NCI-H2227 treated with DMSO at 0.1 percent for 48 hours (cell line): Measurements from ENCODE around the gene INTS11.
A peak's percentile ranks its signal among the peaks of the same experiment; 100 is the strongest.
"Not testable (repeated sequence)": the region's sequence is repeated elsewhere in the genome, so short reads cannot be mapped to it uniquely, and the experiment has no call there.

Source experiments
- DNase-seq: peaks from one replicate; lab custom pipeline; 2025; lab: John Stamatoyannopoulos, UW

Gene INTS11

DNA sequence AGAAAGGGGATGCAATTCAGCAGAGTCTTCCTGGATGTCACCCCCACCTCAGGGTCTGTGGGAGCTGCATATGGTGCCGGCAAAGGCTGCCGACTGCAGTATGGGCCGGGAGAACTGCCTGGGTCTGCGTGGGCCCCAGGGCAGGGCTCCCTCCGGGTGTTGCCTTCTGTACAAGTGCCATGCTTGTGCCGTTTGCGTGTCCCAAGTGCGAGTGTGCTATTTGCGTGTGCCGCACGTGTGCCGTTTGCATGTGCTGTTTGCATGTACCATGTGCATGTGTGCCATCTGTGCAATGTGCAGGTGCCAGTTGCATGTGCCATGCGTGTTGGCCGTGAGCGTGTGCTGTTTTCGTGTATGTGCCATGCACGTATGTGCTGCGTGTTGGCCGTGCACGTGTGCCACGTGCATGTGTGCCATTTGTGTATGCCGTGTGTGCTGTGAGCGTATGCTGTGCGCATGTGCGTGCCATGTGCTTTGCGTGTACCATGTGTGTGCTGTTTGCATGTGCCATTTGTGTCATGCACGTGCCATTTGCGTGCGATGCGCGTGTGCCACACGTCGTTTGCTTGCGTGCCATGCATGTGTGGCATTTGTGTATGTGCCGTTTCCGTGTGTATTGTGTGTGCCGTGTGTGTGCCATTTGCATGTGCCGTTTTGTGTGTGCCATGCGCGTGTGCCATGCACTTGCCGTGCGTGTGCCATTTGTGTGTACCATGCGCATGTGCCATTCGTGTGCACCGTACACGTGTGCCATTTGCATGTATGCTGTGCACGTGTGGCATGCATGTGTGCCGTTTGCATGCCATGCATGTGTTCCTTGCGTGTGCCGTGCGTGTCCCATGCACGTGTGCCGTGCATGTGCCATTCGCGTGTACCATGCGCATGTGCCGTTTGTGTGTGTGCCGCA is 5.1 kb upstream of the INTS11 start:
- no peak for DNase-seq

DNA sequence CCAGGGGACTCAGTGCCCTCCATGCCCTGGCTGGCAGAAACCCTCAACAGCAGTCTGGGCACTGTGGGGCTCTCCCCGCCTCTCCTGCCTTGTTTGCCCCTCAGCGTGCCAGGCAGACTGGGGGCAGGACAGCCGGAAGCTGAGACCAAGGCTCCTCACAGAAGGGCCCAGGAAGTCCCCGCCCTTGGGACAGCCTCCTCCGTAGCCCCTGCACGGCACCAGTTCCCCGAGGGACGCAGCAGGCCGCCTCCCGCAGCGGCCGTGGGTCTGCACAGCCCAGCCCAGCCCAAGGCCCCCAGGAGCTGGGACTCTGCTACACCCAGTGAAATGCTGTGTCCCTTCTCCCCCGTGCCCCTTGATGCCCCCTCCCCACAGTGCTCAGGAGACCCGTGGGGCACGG is 3.8 kb upstream of the INTS11 start:
- DNase-seq, result no peak

DNA sequence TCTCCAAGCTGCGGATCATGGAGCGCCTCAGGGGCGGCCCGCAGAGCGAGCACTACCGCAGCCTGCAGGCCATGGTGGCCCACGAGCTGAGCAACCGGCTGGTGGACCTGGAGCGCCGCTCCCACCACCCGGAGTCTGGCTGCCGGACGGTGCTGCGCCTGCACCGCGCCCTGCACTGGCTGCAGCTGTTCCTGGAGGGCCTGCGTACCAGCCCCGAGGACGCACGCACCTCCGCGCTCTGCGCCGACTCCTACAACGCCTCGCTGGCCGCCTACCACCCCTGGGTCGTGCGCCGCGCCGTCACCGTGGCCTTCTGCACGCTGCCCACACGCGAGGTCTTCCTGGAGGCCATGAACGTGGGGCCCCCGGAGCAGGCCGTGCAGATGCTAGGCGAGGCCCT is 2.8 kb upstream of the INTS11 start:
- DNase-seq, result no peak

DNA sequence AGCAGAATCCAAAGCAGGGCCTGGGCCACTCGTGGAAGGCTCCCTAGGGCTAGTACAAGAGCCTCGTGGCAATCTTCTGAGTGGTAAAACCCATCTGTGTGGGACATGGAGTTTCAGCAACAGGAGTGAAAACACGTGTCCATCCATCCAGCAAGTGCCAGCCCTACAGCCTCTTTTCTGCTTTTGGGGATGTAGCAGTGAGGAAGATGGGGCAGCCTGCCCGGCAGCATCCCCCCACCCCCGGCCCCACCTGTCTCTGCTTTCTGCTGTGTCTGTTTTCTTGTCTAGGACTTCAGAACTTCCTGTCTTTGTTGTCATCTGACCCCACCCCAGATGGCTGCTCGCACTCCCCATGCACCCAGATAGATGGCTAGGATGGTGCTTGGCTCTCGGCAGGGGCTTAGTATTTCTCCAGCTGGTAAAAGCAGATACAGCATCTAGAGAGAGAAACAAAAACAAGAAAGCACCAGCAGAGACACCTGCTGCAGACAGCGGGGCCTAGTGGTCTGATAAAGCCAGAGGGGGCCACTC is 1.7 kb upstream of the INTS11 start:
- no peak for DNase-seq

DNA sequence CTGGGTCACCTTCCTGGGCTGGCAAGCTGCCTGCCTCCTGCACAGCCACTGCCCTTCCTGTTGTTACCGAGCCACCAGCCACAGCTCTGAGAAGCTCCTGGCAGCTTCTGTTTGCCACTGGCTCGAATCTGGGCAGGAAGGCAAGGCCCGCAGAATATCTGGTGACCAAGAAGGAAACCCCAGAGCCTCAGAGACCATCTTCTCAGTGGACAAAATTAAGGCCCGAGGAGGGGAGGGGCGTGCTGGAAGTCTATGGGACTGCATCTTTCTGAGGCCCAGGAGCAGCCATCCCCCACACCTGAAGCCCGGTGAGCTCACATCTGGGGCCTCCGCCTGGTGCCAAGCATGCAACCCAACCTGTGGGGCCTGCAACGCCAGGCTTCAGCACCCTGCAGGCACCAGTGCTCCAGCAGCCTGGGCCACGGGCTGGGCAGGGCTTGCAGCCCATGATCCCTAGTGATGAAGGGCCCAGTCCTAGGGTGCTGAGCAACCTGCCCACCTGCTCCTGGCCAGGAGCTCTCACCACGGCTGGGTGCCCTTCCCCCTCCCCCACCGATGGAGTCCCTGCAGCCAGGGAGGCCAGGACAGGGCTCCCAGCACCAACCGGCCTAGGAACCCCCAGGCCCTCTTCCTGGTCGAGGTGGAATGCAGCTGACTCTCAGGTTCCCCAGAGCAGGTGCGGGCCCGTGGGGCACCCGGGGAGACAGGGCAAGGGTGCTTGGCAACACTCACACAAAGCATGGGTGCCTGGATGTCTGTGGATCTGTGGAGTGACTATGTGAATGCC is 1.0 kb upstream of the INTS11 start:
- no peak for DNase-seq

DNA sequence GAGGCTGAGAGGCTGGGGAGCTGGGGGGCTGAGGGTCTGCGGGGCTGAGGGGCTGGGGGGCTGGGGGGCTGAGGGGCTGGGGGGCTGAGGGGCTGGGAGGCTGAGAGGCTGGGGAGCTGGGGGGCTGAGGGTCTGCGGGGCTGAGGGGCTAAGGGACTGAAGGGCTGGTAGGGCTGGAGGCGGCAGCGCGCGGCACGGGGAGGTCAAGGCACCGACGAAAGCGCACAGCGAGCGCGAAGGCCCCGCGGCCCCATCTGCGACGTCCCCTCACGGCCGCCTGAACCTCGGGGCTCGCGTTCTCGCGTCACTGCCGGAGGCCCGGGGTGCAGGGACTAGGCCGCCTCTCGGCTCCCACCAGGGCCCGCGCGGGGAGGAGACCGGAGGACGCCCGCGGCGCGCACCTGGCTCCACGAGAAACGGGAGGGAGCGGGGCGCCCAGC is 356 bp downstream of the INTS11 start:
- no peak for DNase-seq

DNA sequence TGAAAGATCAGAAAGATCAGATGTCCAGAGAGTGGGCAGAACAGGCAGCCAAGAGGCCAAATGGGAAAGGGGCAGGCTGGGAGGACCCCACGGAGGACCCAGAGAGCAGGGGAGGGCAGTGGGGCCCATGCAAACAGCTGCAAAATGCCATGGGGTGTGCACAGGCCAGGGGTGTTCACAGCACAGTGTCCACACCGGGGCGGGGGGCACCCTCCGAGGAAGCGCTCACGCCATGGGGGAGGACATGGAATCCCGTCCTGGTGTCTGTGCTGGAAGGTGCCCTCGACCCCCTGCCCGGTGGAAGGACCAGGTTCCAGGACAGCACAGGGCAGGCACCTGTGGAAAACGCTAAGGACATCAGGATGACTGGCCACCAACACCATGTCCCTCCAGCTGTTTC is 1.5 kb downstream of the INTS11 start:
- DNase-seq, result no peak

DNA sequence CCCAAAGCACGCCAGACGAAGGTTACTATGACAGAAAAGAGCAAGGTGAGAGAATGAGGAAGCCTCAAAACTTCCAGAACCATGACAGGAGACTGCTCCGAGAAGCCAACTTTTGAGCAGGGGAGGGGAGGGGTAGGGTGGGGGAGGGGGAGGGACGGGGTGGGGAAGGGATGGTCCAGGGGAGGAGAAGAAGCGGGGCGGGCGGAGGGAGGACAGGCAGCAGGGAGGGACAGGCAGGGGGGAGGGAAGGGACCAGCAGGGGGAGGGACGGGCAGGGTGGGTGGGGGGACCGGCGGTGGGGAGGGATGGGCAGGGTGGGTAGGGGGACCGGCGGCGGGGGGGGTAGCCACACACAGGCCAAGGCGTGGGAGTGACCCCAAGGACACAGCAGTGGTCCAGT is 2.0 kb downstream of the INTS11 start:
- no peak for DNase-seq

DNA sequence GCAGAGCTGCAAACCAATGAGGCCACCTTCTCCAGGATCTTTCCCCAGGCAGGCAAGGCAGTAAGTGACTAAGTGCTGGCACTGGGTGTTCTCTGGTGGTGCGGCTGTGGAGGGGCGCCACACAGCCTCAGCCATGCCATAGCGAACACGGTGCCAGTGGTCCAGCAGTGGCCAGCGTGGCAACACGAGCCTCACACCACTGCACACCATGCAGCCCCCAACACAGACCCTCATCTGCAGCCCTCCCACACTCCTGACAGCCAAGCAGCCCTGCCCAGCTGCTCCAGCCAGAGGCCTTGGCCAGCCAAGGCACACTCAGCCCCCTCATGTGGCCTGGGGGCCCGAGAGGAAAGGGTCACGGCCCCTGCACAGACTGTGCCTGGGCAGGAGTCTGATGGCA is 3.0 kb downstream of the INTS11 start:
- no peak for DNase-seq

DNA sequence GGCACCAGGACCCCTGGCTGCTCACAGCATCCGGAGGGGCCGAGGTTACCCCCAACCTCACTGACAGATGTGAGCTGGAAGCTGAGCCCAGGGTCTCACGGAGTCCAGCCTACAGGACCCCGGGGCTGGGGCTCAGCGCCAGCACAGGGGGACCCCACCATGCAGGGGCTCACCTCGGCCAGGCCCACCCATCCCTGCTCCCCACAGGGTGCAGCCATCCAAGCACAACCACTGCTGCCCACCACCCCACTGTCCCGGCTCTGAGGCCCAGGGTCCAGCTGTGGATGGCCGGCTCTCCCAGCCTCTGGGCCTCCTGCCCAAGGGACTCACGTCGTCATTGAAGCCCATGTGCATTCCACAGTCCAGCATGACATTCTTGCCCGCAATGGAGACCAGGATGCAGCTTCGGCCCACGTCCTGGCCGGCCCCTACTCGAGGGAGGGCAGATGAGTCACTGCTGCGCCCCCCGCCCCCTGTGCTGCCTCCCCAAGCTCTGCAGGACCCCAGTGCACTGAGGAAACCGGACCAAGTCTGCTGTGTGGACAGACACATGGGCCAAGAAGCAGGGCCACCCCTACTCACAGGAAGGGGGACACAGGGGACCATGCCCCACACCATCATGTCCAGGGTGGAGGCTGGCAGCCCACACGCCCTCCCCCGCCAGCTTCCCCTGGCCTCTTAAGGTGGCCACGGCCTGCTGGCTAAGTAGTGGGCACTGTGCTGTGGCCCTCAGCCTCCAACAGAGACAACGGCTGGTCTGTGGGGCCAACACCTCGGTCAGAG is 3.6 kb downstream of the INTS11 start:
- no peak for DNase-seq

DNA sequence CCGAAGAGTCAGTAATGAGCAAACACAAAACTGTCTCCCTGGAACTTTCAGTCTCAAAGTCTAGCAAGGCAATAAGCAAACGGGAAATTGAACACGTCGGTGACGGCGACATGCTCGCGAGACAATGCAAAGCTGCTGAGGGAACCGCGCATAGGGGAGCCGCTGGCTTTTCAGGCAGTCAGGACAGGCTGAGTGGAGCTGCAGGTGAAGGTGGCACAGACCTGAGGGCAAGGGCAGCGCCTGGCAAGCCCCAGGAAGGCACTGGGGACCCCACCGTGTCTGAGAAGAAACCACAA is 4.9 kb downstream of the INTS11 start:
- no peak for DNase-seq

DNA sequence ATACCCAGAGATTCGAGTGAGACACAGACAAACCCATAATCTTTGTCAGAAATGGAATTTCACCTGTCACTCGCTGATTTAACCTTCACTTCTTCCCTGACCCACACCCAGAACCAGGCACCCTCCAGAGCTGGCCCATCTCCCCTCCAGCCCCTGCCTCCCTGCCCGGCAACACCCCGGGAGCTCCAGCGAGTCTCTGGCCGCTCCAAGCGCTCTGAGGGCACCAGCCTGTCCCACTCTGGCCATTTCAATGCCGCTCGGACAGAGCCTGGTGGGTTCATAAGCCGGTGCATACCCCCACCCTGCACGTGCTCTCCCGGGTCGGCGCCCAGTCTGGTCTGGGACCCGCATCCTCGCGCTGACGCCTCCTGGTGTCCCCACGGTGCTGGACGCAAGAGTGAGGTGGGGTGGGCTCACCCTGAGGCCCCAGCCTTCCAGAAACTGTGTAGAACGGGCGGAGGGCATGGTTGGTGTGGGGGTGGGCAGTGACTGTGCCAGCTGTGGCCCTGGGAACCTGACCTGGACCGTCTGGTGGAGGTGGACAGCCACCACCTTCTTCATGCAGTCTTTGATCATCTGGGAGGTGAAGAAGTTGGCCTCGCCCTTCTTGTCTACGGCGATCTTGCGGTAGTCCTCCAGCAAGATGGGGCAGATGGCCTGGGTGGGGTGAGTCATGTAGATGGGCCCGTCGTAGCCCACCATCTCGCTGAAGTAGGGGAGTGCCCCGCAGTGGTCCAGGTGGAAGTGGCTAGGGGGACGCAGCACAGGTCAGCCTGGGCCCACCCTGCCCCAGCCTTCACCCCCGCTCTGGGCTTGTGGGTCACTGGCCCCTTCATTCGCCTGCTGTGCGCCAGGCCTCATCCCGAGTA is 5.4 kb downstream of the INTS11 start:
- DNase-seq, result no peak

DNA sequence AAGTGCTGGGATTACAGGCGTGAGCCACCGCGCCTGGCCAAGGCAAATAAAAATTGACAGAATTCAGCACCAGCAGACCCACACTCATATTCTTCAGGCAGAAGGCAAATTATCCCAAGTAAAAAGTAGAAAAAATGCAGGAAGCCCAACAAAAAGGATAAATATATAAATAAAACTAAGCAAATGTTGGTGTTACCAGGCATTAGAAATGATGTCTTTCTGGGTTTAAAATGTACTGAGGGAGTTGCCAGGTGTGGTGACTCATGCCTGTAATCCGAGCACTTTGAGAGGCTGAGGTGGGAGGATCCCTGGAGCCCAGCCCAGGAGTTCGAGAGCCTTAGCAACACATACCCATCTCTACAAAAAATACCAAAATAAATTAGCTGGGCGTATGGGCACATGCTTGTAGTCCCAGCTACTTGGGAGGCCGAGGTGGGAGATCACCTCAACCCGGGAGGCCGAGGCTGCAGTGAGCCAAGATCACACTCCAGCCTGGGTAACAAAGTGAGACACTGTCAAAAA is 6.3 kb downstream of the INTS11 start:
- DNase-seq, result no peak

DNA sequence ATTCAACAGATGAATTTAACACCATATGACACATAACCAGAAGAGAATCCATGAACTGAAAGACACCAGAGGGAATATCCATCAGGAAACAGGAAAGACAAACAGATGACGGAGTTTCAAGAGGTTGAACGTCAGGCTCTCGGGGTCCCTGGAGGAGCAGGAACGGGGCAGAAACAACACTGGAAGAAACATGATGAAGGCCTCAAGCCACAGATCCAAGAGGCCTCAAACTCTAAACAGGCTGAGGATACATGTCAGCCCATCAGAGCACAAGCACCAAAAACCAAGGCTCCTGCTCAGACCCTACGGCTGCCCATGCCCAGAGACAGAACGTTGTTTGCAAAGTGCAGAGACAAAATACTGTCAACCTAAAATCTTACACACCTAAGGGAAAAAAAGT is 7.0 kb downstream of the INTS11 start:
- DNase-seq, result no peak

DNA sequence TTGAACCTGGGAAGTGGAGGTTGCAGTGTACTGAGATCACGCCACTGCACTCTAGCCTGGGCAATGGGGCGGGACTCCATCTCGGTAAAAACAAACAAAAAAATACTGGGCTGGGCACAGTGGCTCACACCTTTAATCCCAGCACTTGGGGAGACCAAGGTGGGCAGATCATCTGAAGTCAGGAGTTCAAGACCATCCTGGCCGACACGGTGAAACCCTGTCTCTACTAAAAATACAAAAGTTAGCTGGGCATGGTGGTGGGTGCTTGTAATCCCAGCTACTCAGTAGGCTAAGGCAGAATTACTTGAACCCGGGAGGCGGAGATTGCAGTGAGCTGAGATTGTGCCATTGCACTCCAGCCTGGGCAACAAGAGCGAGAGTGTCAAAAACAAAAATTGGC is 8.3 kb downstream of the INTS11 start:
- DNase-seq, result not testable (repeated sequence)

DNA sequence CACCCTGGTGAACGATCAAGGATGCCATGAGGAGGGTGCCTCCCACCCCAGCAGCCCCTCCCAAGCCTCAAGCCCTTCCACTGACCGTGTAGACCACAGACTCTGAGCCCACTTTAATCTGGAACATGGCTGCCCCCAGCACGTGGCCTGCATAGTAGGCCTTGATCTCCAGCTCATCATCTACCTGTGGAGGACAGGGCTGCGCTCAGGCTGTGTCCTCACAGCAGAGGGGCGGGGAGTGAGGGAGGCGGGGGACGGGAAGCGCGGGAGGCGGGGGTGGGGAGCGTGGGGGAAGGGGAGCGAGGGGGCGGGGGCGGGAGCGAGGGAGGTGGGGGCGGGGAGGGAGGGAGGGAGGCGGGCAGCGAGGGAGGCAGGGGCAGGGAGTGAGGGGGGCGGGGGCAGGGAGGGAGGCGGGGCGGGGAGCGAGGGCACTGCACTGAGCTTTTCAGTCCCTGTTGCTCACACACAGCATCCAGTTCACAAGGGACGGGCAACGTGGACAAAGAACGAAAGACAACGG is 9.0 kb downstream of the INTS11 start:
- DNase-seq, result peak; percentile 67

DNA sequence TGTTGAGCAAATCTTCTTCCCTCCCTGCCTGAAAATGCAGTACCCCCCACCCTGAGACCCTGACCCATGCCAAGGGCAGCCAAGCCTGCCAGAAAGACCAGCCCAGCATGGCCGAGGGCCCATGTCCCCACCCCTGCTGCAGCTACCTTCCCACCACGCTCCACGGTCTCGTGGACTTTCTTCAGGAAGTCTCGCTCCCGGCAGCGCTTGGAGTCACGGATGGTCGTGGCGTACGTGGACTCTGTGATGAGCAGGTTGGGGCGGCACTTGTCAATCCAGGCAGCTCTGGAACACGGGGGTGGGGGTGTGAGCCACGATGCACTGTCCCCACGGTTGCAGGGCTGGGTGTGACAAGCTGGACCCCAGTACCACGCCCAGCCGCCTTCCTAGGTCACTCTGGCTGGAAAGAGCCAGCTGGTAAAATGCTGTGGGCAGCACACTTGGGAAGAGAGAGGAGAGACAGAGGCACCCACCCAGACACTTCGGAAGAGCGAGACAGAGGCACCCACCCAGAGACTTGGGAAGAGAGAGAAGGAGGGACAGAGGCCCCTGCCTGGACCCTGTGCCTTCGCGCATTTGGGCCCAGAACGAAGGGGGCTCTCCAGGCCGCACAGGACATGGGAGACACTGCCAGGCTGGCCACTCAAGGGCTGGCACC is 9.7 kb downstream of the INTS11 start:
- no peak for DNase-seq

DNA sequence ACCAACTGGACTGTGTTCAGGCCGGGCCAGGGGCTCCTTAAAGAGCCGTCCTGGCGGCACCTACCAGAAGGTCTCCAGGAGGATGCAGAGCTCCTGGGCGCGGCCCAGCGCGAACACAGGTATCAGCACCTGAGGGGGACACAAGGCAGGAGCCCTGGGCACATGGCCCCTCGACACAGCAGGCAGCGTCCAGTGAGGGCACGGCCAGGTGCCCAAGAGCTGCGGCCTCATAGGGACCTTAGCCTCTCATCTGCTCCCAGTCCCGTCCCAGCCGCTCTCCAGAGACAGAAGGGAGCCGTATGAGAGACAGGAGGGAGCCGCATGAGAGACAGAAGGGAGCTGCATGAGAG is 10.2 kb downstream of the INTS11 start:
- DNase-seq, result no peak

DNA sequence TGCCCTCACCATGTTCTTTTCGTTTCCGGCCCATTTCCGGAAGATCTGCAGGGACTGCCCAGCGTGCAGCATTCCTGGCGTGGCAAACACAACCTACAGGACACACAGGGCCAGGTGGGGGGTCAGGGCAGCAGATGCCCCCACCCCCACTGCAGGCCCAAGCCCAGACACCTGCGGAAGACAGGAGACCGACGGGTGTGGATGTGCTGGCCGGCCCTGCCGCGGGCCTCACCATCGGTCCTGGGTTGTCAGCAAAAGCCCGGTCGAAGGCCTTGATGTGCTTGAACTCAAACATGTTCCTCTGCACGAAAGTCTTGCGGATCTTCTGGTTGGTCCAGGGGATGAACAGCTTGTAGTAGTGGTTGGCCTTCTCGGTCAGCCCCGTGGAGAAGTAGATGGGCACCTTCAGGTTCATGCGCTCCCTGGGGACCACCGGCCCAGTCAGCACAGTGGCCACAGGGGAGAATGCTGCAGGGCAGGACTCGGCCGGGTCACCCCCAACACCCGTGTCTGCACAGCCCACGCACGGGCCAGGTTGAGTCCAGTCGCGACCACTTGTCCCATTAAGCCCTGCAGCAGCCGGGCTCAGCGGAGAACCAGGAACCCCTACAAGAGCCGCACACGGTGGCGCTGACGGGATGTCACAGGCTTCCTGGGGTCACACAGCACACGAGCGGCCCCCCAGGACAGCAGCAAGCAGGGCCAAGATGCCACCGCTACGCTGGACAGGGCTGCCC is 10.8 kb downstream of the INTS11 start:
- DNase-seq, result no peak
